DOHH2 (cell line): ENCODE measurements around the gene RNF141.

Experiments
- CTCF ChIP-seq: fragments of 200-600 bp; sonication (generic); IDR thresholded peaks from one replicate; pipeline ENCODE4 v1.5.1; 2014; ENCODE audit warnings: antibody characterized with exemption, mild to moderate bottlenecking, low read depth, low read length; ENCODE audit not compliant: poor library complexity, severe bottlenecking
- EZH2phosphoT487 ChIP-seq: fragments of 200-600 bp; sonication (generic); IDR thresholded peaks from 2 replicates; pipeline ENCODE4 v1.6.1; 2017; ENCODE audit warnings: borderline replicate concordance, mild to moderate bottlenecking, antibody characterized with exemption, low read length, moderate library complexity, mixed read lengths

GRCh38 chr11:10522276-10522675 lies 18.7 kb downstream of the RNF141 start:
- no peak for TF ChIP-seq CTCF
- no peak for TF ChIP-seq EZH2phosphoT487
